Natural killer cell (primary cell): ENCODE data around the gene CHD2. TPM values are rescaled to one million over a fixed set of nuclear protein-coding genes. Genes with fewer than 3 reads are reported as not detected.

ENCODE experiments used
- ATAC-seq, 3 donors: fragments of 150-1000 bp in 2 of 3; fragments of 200-7000 bp in 1 of 3; cut with Tn5 transposase; 1 replicate in 1 of 3; 2 replicates in 2 of 3; pipeline ENCODE4 v1.10.0; 2021; ENCODE audit warnings: mild to moderate bottlenecking in 2 of 3, moderate library complexity in 2 of 3
- DNase-seq, 2 donors: peaks; one replicate each; pipeline versions ENCODE4 v3.0.0 to v3.0.0-alpha.2; 2013 to 2021; ENCODE audit warnings: mixed read lengths in 1 of 2
- H3K27ac ChIP-seq: one replicate; pipeline ENCODE4 v1.5.1; 2013; ENCODE audit warnings: mild to moderate bottlenecking, low read length
- H3K27me3 ChIP-seq: one replicate; pipeline ENCODE4 v1.6.1; 2013; ENCODE audit warnings: low read length; ENCODE audit not compliant: control insufficient read depth, insufficient read depth
- H3K36me3 ChIP-seq: one replicate; pipeline ENCODE4 v1.6.1; 2013; ENCODE audit warnings: low read length; ENCODE audit not compliant: control insufficient read depth, insufficient read depth
- H3K4me1 ChIP-seq: one replicate; pipeline ENCODE4 v1.6.1; 2013; ENCODE audit warnings: low read length; ENCODE audit not compliant: control insufficient read depth, insufficient read depth
- H3K4me3 ChIP-seq: one replicate; pipeline ENCODE4 v1.5.1; 2013; ENCODE audit warnings: low read length
- H3K9me3 ChIP-seq: one replicate; pipeline ENCODE4 v1.6.1; 2013; ENCODE audit warnings: low read length; ENCODE audit not compliant: control insufficient read depth, insufficient read depth
- H3K27ac Mint-ChIP-seq, 2 donors: one replicate each; pipeline ENCODE4 v1.8.0; 2022; ENCODE audit warnings: mild to moderate bottlenecking in 2 of 2, mixed read lengths in 2 of 2, moderate library complexity in 1 of 2
- H3K27me3 Mint-ChIP-seq, 2 donors: one replicate each; pipeline ENCODE4 v1.8.0; 2022; ENCODE audit warnings: low read depth in 2 of 2, mixed read lengths in 2 of 2
- H3K36me3 Mint-ChIP-seq: one replicate; pipeline ENCODE4 v1.8.0; 2022; ENCODE audit warnings: mixed read lengths
- H3K4me1 Mint-ChIP-seq, 2 donors: one replicate each; pipeline ENCODE4 v1.8.0; 2022; ENCODE audit warnings: mixed read lengths in 2 of 2
- H3K4me3 Mint-ChIP-seq: one replicate; pipeline ENCODE4 v1.8.0; 2022; ENCODE audit warnings: mild to moderate bottlenecking, moderate library complexity, mixed read lengths
- H3K9me3 Mint-ChIP-seq, 2 donors: one replicate each; pipeline ENCODE4 v1.8.0; 2022; ENCODE audit warnings: mixed read lengths in 2 of 2
- WGBS: methylation state at CpG from one replicate; pipeline ENCODE4 v1.1.7; 2013; ENCODE audit warnings: missing lambda C conversion rate; ENCODE audit not compliant: insufficient coverage; 5-methylcytosine and 5-hydroxymethylcytosine counted together
- intact Hi-C: fragments of 100-400 bp; cut with micrococcal nuclease; formaldehyde crosslinking; loops from one replicate; pipeline ENCODE4 v1.14.2; 2022
- total RNA-seq, 4 donors: library from RNA; stranded (reverse); fragments of 120-200 nt in 1 of 4; gene quantifications; one replicate each; pipeline versions ENCODE4 v1.2.3 to v1.2.4, GENCODE V29; 2013 to 2022
- TF ChIP-seq, protein P1 (sequence below): fragments of 200-600 bp; IDR thresholded peaks from one replicate; pipeline ENCODE4 v1.8.0; 2022; ENCODE audit warnings: antibody characterized with exemption

Gene CHD2
- total RNA-seq, 3 donors from 2014 or later (not counting 1 experiment from before 2014, with no cell fraction given), result 418 to 449 (median 441) TPM

DNA sequence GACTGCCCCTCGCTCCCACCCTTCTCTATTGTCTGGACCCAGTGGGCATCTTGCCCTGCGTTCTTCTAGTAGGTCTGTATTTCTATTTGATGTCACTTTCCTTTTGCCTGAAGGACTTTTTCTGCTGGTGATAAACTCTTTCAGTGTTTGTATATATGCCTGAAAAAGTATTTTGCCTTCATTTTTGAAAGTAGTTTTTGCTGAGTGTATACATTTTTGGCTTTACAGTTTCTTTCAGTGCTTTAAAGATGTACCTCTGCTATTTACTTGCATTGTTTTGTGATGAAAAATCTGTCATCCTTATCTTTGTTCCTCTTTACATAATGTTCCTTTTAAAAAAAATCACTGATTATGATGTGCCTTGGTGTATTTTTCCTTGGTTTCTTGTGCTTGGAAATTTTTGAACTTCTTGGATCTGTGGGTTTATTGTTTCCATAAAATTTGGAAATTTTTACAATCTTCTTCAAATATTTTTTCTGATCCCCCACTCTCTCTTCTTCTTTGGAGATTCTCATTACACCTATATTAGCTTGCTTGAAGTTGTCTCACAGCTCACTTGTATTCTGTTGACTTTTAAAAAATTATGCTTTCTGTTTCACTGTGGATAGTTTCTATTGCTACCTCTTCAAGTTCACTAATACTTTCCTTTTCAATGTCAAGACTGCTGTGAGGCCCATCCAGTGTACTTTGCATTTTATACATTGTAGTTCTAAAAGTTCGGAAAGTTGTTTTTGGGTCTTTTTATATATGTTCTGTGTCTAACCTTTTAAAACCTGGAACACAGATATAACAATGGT lies 121.0 kb downstream of the CHD2 start:
- Histone ChIP-seq H3K27ac (no peak overlapping the region), H3K4me1 (peaks cover 14% of the 10 kb centered on the region), H3K4me3 (no peak overlapping the region), H3K9me3 (no peaks in the 10 kb centered on the region), H3K27me3 (no peaks in the 10 kb centered on the region), H3K36me3 (peaks cover 91% of the 10 kb centered on the region)
- DNase-seq (no peak), ATAC-seq (peak; percentile 47 to 59 (median 53))
- H3K36me3 Mint-ChIP-seq, result peaks cover 59% of the 10 kb centered on the region
- TF ChIP-seq, protein P1, sequence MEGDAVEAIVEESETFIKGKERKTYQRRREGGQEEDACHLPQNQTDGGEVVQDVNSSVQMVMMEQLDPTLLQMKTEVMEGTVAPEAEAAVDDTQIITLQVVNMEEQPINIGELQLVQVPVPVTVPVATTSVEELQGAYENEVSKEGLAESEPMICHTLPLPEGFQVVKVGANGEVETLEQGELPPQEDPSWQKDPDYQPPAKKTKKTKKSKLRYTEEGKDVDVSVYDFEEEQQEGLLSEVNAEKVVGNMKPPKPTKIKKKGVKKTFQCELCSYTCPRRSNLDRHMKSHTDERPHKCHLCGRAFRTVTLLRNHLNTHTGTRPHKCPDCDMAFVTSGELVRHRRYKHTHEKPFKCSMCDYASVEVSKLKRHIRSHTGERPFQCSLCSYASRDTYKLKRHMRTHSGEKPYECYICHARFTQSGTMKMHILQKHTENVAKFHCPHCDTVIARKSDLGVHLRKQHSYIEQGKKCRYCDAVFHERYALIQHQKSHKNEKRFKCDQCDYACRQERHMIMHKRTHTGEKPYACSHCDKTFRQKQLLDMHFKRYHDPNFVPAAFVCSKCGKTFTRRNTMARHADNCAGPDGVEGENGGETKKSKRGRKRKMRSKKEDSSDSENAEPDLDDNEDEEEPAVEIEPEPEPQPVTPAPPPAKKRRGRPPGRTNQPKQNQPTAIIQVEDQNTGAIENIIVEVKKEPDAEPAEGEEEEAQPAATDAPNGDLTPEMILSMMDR, result no peak
- peak overlapping the region; percentile 22 for H3K4me3 Mint-ChIP-seq
- 94% methylated on average over 2 of the region's 3 CpGs for WGBS
- intact Hi-C loops, result no loop called here
- peaks cover 65 to 67% of the 10 kb centered on the region in 2 donors for H3K4me1 Mint-ChIP-seq
- H3K27ac Mint-ChIP-seq, result peak overlapping the region; percentile 60 to 86
- H3K9me3 Mint-ChIP-seq, result no peaks in the 10 kb centered on the region
- H3K27me3 Mint-ChIP-seq, result no peaks in the 10 kb centered on the region

GRCh38 chr15:93024293-93024692 lies 124.2 kb downstream of the CHD2 start:
- peaks cover 57 to 61% of the 10 kb centered on the region in 2 donors for H3K4me1 Mint-ChIP-seq
- Histone ChIP-seq H3K27me3 (no peaks in the 10 kb centered on the region), H3K4me1 (peaks cover 20% of the 10 kb centered on the region), H3K9me3 (no peaks in the 10 kb centered on the region), H3K36me3 (peaks cover 72% of the 10 kb centered on the region), H3K4me3 (no peak overlapping the region), H3K27ac (no peak overlapping the region)
- no peaks in the 10 kb centered on the region for H3K9me3 Mint-ChIP-seq
- H3K27ac Mint-ChIP-seq, result peak overlapping the region; percentile 60 to 86
- no peak overlapping the region for H3K4me3 Mint-ChIP-seq
- intact Hi-C loops, result no loop called here
- no peaks in the 10 kb centered on the region for H3K27me3 Mint-ChIP-seq
- DNase-seq, result no peak
- peaks cover 42% of the 10 kb centered on the region for H3K36me3 Mint-ChIP-seq
- TF ChIP-seq, protein P1, result no peak
- 97% methylated on average over 10 of the region's 10 CpGs for WGBS
- ATAC-seq, result no peak

GRCh38 chr15:93024716-93025624 lies 124.8 kb downstream of the CHD2 start:
- Histone ChIP-seq H3K9me3 (no peaks in the 10 kb centered on the region), H3K27me3 (no peaks in the 10 kb centered on the region), H3K27ac (no peak overlapping the region), H3K4me1 (peaks cover 27% of the 10 kb centered on the region), H3K4me3 (no peak overlapping the region), H3K36me3 (peaks cover 67% of the 10 kb centered on the region)
- Mint-ChIP-seq H3K9me3 (no peaks in the 10 kb centered on the region), H3K27me3 (no peaks in the 10 kb centered on the region), H3K27ac (peak overlapping the region; percentile 60 to 86), H3K4me3 (peak overlapping the region; percentile 55), H3K36me3 (peaks cover 40% of the 10 kb centered on the region), H3K4me1 (peaks cover 57 to 68% of the 10 kb centered on the region in 2 donors)
- ATAC-seq (peak in 1 of 3 donors; percentile 14), DNase-seq (no peak)
- TF ChIP-seq, protein P1, result no peak
- 85% methylated on average over 8 of the region's 8 CpGs for WGBS
- intact Hi-C loops, result no loop called here
